HL-60 (cell line): ENCODE measurements around the gene TMEM116.

Source experiments
- DNase-seq, 2 experiments: peaks; one replicate each; pipeline ENCODE4 v3.0.0-alpha.2; 2010 to 2020; ENCODE audit warnings: low read depth in 1 of 2, low spot score in 1 of 2
- H3K27ac ChIP-seq: fragments of 250-450 bp; sonication (Bioruptor Pico); replicated peaks from 2 replicates; pipeline ENCODE4 v1.5.1; 2020; ENCODE audit warnings: mild to moderate bottlenecking, moderate library complexity
- H3K27me3 ChIP-seq: fragments of 250-450 bp; sonication (Bioruptor Pico); 2 replicates; pipeline ENCODE4 v1.5.1; 2021; ENCODE audit warnings: mild to moderate bottlenecking, moderate library complexity; ENCODE audit not compliant: insufficient read depth, poor library complexity, severe bottlenecking
- H3K4me3 ChIP-seq: replicated peaks from 2 replicates; pipeline ENCODE4 v1.5.1; 2011; ENCODE audit warnings: mild to moderate bottlenecking, control low read depth, low read length; ENCODE audit not compliant: insufficient read depth
- GABPA ChIP-seq: IDR thresholded peaks from 2 replicates; pipeline ENCODE4 v1.6.1; 2012; ENCODE audit warnings: low read depth
- POLR2AphosphoS5 ChIP-seq: IDR thresholded peaks from 2 replicates; pipeline ENCODE4 v1.6.1; 2012; ENCODE audit warnings: low read depth
- SPI1 ChIP-seq: IDR thresholded peaks from 2 replicates; pipeline ENCODE4 v1.6.1; 2012; ENCODE audit warnings: low read depth, mild to moderate bottlenecking, borderline replicate concordance
- TF ChIP-seq, protein P1 (sequence below): IDR thresholded peaks from one replicate; pipeline ENCODE4 v1.5.1; 2011; ENCODE audit warnings: low read length, control low read depth, inconsistent platforms; ENCODE audit not compliant: insufficient read depth
- TF ChIP-seq, protein P2 (sequence below): IDR thresholded peaks from 2 replicates; pipeline ENCODE4 v1.6.1; 2012; ENCODE audit warnings: low read depth; ENCODE audit not compliant: insufficient replicate concordance

The TMEM116 gene

DNA sequence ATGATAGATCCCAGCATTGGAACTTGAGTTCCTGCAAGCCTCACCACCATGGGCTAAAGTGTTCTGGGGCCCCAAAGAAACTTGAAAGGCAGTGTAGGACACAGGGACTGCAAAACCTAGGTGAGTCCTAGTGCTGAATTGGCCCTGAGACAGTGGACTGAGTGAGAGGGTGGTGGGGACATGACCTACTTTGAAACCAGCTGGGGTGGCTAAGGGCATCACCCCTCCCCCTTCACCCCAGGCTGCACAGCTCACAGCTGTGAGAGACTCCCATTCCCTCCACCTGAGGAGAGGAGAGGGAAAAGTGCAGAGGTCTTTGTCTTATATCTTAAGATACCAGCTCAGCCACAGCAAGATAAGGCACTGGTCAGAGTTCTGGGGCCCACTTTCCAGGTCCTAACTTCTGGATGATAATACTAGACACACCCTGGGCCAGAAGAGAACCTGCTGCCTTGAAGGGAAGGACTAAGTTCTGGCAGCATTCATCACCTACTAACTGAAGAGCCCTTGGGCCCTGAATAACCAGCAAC, 108.5 kb downstream of the TMEM116 start:
- TF ChIP-seq, protein P1, sequence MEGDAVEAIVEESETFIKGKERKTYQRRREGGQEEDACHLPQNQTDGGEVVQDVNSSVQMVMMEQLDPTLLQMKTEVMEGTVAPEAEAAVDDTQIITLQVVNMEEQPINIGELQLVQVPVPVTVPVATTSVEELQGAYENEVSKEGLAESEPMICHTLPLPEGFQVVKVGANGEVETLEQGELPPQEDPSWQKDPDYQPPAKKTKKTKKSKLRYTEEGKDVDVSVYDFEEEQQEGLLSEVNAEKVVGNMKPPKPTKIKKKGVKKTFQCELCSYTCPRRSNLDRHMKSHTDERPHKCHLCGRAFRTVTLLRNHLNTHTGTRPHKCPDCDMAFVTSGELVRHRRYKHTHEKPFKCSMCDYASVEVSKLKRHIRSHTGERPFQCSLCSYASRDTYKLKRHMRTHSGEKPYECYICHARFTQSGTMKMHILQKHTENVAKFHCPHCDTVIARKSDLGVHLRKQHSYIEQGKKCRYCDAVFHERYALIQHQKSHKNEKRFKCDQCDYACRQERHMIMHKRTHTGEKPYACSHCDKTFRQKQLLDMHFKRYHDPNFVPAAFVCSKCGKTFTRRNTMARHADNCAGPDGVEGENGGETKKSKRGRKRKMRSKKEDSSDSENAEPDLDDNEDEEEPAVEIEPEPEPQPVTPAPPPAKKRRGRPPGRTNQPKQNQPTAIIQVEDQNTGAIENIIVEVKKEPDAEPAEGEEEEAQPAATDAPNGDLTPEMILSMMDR: no peak
- TF ChIP-seq GABPA (no peak), SPI1 (no peak), POLR2AphosphoS5 (no peak)
- TF ChIP-seq, protein P2, sequence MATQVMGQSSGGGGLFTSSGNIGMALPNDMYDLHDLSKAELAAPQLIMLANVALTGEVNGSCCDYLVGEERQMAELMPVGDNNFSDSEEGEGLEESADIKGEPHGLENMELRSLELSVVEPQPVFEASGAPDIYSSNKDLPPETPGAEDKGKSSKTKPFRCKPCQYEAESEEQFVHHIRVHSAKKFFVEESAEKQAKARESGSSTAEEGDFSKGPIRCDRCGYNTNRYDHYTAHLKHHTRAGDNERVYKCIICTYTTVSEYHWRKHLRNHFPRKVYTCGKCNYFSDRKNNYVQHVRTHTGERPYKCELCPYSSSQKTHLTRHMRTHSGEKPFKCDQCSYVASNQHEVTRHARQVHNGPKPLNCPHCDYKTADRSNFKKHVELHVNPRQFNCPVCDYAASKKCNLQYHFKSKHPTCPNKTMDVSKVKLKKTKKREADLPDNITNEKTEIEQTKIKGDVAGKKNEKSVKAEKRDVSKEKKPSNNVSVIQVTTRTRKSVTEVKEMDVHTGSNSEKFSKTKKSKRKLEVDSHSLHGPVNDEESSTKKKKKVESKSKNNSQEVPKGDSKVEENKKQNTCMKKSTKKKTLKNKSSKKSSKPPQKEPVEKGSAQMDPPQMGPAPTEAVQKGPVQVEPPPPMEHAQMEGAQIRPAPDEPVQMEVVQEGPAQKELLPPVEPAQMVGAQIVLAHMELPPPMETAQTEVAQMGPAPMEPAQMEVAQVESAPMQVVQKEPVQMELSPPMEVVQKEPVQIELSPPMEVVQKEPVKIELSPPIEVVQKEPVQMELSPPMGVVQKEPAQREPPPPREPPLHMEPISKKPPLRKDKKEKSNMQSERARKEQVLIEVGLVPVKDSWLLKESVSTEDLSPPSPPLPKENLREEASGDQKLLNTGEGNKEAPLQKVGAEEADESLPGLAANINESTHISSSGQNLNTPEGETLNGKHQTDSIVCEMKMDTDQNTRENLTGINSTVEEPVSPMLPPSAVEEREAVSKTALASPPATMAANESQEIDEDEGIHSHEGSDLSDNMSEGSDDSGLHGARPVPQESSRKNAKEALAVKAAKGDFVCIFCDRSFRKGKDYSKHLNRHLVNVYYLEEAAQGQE: no peak

DNA sequence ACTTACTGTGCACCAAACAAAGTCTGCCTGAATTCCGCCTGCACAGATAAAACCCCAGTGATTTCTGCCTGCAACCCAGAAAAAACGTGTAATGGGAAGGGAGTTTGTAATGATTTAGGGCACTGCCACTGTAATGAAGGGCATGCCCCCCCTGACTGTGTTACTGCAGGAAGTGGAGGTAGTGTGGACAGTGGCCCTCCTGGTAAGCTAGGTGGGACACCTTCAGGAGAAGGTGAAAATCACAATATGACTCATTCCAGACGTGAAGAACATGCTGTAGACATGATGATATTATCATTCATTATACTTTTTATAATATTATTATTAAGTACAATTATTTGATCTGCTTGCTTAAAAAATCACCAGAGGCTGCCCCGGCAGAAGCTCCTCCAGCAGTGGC, 111.8 kb downstream of the TMEM116 start:
- no peak for DNase-seq

More for the DNA sequence above, 108.5 kb downstream of the TMEM116 start:
- Histone ChIP-seq H3K27ac (no peak overlapping the region), H3K27me3 (no peaks in the 10 kb centered on the region), H3K4me3 (no peak overlapping the region)
- DNase-seq: no peak

DNA sequence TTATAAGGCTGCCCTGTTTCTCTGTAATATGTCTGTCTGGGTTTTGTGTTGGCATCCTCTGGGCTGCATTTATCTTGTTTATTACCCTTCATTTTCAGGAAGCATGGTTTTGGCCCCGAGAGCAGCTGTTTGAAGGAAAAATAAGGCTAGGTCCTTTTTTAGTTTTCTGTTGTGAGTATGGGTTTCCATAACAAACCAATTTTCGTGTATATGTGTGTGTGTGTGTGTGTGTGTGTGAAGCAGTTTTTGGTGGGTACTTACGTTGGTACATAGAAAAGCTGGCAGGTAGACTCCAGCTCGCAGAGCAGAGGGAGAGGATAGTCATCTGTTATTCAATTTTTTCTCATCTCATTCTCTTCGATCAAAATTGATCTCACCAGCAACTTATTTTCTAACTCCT, 118.4 kb downstream of the TMEM116 start:
- H3K27ac ChIP-seq: no peak overlapping the region
- H3K4me3 ChIP-seq: no peak overlapping the region
- no peaks in the 10 kb centered on the region for H3K27me3 ChIP-seq
- no peak for TF ChIP-seq POLR2AphosphoS5
- DNase-seq: no peak

More for the DNA sequence above, 111.8 kb downstream of the TMEM116 start:
- TF ChIP-seq SPI1 (no peak), GABPA (no peak), POLR2AphosphoS5 (no peak; the same call in none of the 2 replicates)
- TF ChIP-seq, protein P1: no peak
- Histone ChIP-seq H3K4me3 (no peak overlapping the region), H3K27ac (no peak overlapping the region), H3K27me3 (no peaks in the 10 kb centered on the region)

DNA sequence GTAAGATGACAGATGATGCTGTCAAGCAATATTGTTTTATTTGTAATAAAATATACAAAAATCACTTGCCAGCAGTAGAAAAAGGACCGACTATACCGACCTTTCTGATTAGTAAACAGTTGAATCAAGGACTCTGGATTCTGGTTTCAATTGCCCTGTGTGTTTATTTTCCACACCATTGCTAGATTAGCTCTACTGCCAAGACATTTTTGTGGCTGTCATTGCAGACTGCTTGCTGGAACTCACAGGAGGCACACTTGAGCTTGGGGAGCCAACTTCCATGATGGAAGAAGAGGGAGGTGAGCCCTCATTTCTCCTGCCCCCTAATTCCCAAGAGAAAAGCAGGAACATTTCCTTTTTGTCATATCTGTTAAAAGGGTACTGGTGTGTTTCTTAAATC, 119.7 kb downstream of the TMEM116 start:
- Histone ChIP-seq H3K4me3 (no peak overlapping the region), H3K27me3 (no peaks in the 10 kb centered on the region), H3K27ac (no peak overlapping the region)
- no peak for DNase-seq
- TF ChIP-seq GABPA (no peak), SPI1 (no peak), POLR2AphosphoS5 (no peak)
- TF ChIP-seq, protein P2: no peak
- TF ChIP-seq, protein P1: no peak
